ENCODE results near the gene TNFAIP8L3.

TNFAIP8L3 gene

DNA sequence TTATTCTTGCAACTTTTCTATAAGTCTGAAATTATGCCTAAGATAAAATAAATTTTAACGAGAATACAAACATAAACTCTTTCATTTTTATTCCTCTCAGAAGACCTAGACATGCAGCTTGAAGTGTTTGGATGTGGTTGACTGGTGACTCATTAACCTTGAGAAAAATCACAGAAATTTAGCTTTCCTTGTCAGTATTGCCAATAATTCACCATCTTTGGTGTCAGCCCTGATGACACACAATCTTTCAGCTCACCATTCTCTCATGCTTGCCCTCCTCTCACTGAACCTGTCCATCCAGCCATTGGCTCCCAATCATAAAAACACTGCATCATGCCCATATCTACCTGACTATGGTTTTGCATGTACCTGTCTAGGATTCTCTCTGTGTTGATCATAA lies 22.6 kb upstream of the TNFAIP8L3 start:
- DNase-seq (ENCODE audit: extremely low spot score) = no peak
- ChIA-PET CTCF (interaction anchor here (1.5 to 1.7 kb wide), 2 partner anchors 9 to 38 kb away, joined by 3 to 6 read pairs; no protein-coding TSS in a partner anchor), POLR2A (no interaction called here)
- no peak for TF ChIP-seq CTCF (IDR thresholded peaks at IDR 0.05; ENCODE audit: control extremely low read depth, extremely low read depth, low read depth, missing control alignments)

GRCh38 chr15:51114437-51115119 lies 19.9 kb upstream of the TNFAIP8L3 start:
- ChIA-PET POLR2A (no interaction called here), CTCF (no interaction called here)
- no peak for TF ChIP-seq CTCF (IDR thresholded peaks at IDR 0.05; ENCODE audit: control extremely low read depth, extremely low read depth, low read depth, missing control alignments)
- no peak for DNase-seq (ENCODE audit: extremely low spot score)

DNA sequence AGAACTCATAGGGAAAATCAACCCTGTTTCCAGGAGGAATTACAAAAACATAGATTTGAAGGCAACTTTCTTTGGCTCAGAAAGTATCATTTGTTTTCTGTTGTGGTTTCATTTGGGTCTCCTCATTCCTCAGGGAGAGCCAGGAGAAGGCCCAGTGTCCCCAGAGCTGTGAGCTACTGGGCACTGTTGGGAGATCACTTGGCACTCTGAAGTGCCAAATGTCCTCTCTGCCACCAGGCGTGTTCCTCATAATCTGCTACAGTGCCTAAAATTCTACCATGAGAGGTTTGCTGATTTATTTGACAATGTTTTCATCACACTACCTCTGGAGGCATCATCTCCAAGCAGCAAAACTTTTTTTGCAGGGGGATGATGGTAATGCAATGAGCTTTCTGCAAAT lies 17.4 kb upstream of the TNFAIP8L3 start:
- no peak for DNase-seq (ENCODE audit: extremely low spot score)
- ChIA-PET POLR2A (no interaction called here), CTCF (interaction anchor here (1.3 to 2.1 kb wide), 3 partner anchors 21 to 81 kb away, joined by 4 to 7 read pairs (median 5); no protein-coding TSS in a partner anchor)
- no peak for TF ChIP-seq CTCF (IDR thresholded peaks at IDR 0.05; ENCODE audit: control extremely low read depth, extremely low read depth, low read depth, missing control alignments)

- CTCF ChIA-PET = interaction anchor here (1.0 to 1.3 kb wide), 2 partner anchors 12 to 82 kb away, joined by 3 to 4 read pairs; no protein-coding TSS in a partner anchor
- POLR2A ChIA-PET = no interaction called here
- TF ChIP-seq CTCF (IDR thresholded peaks at IDR 0.05; ENCODE audit: control extremely low read depth, extremely low read depth, low read depth, missing control alignments) = no peak
- DNase-seq (ENCODE audit: extremely low spot score) = no peak
Observed at GRCh38 chr15:51111061-51111460, 16.4 kb upstream of the TNFAIP8L3 start.

- TF ChIP-seq CTCF (IDR thresholded peaks at IDR 0.05; ENCODE audit: control extremely low read depth, extremely low read depth, low read depth, missing control alignments) = no peak
- CTCF ChIA-PET = interaction anchor here (1.0 kb wide), 1 partner anchor 11 kb away, joined by 3 read pairs; no protein-coding TSS in a partner anchor
- no peak for DNase-seq (ENCODE audit: extremely low spot score)
- POLR2A ChIA-PET = no interaction called here
Observed at GRCh38 chr15:51110171-51110570, 15.5 kb upstream of the TNFAIP8L3 start.

GRCh38 chr15:51108933-51109550 lies 14.3 kb upstream of the TNFAIP8L3 start:
- DNase-seq (ENCODE audit: extremely low spot score) = no peak

More at GRCh38 chr15:51108933-51109550, 14.3 kb upstream of the TNFAIP8L3 start:
- TF ChIP-seq CTCF (IDR thresholded peaks at IDR 0.05; ENCODE audit: control extremely low read depth, extremely low read depth, low read depth, missing control alignments) = no peak
- ChIA-PET POLR2A (no interaction called here), CTCF (interaction anchor here (0.8 to 1.9 kb wide), 4 partner anchors 8 to 79 kb away, joined by 3 to 7 read pairs (median 4); no protein-coding TSS in a partner anchor)

Measured in GM10248 (cell line).